WTC11 (cell line): ENCODE measurements around the gene EPM2A. TPM values are rescaled to one million over a fixed set of nuclear protein-coding genes. Genes with fewer than 3 reads are reported as not detected.

Experiments
- ATAC-seq: fragments of 200-7000 bp; cut with Tn5 transposase; 2 replicates; pipeline ENCODE4 v1.10.0; 2021; ENCODE audit warnings: mild to moderate bottlenecking, moderate library complexity
- CTCF ChIA-PET: fragments of 300-600 bp; sonication (Branson Sonifier 250); formaldehyde crosslinking; loops from one replicate; lab custom pipeline; 2021; ENCODE audit warnings: antibody characterized with exemption; lab: Charles Lee
- POLR2A ChIA-PET: fragments of 350-600 bp; sonication (Branson Sonifier 250); formaldehyde crosslinking; loops from one replicate; lab custom pipeline; 2021; ENCODE audit warnings: antibody characterized with exemption; lab: Charles Lee
- DNase-seq: peaks from one replicate; pipeline ENCODE4 v3.0.0; 2021; ENCODE audit warnings: low spot score
- H3K27ac Mint-ChIP-seq: 2 replicates; pipeline ENCODE4 v1.8.0; 2021; ENCODE audit warnings: mixed read lengths
- H3K27me3 Mint-ChIP-seq: 2 replicates; pipeline ENCODE4 v1.8.0; 2021; ENCODE audit warnings: low read depth, mild to moderate bottlenecking, moderate library complexity, mixed read lengths
- H3K36me3 Mint-ChIP-seq: 2 replicates; pipeline ENCODE4 v1.8.0; 2021; ENCODE audit warnings: mixed read lengths
- H3K4me1 Mint-ChIP-seq: 2 replicates; pipeline ENCODE4 v1.8.0; 2022; ENCODE audit warnings: mixed read lengths
- H3K4me3 Mint-ChIP-seq: 2 replicates; pipeline ENCODE4 v1.8.0; 2021; ENCODE audit warnings: mild to moderate bottlenecking, moderate library complexity, mixed read lengths
- H3K9me3 Mint-ChIP-seq: 2 replicates; pipeline ENCODE4 v1.8.0; 2021; ENCODE audit warnings: mixed read lengths
- ETV6 ChIP-seq: sonication (generic); formaldehyde crosslinking; IDR thresholded peaks from 2 replicates; pipeline ENCODE4 v1.8.1; 2022; ENCODE audit warnings: mild to moderate bottlenecking, missing genetic modification reagents
- NFE2L1 ChIP-seq: sonication (generic); formaldehyde crosslinking; IDR thresholded peaks from 2 replicates; pipeline ENCODE4 v1.8.1; 2023; ENCODE audit warnings: missing genetic modification reagents
- SMAD4 ChIP-seq: sonication (generic); formaldehyde crosslinking; IDR thresholded peaks from 2 replicates; pipeline ENCODE4 v1.8.0; 2022; ENCODE audit warnings: mild to moderate bottlenecking, missing genetic modification reagents
- SP1 ChIP-seq: sonication (generic); formaldehyde crosslinking; conservative IDR thresholded peaks from 2 replicates; pipeline ENCODE4 v1.8.1; 2022; ENCODE audit warnings: missing genetic modification reagents
- TCF7 ChIP-seq: sonication (generic); formaldehyde crosslinking; IDR thresholded peaks from 2 replicates; pipeline ENCODE4 v1.8.0; 2022; ENCODE audit warnings: mild to moderate bottlenecking, low read depth, missing genetic modification reagents, moderate library complexity
- ZNF396 ChIP-seq: fragments of 250-450 bp; sonication (Bioruptor Pico); IDR thresholded peaks from 2 replicates; pipeline ENCODE4 v1.8.0; 2021; ENCODE audit warnings: mild to moderate bottlenecking, moderate library complexity, borderline replicate concordance
- ZNF416 ChIP-seq: fragments of 250-450 bp; sonication (Bioruptor Pico); IDR thresholded peaks from 2 replicates; pipeline ENCODE4 v1.9.0; 2021; ENCODE audit warnings: mild to moderate bottlenecking, inconsistent platforms
- total RNA-seq: library from RNA; stranded (reverse); gene quantifications from 3 replicates; pipeline ENCODE4 v1.2.3, GENCODE V29; 2021
- TF ChIP-seq, protein P1 (sequence below): sonication (generic); formaldehyde crosslinking; IDR thresholded peaks from 2 replicates; pipeline ENCODE4 v1.8.1; 2022; ENCODE audit warnings: low read depth, missing genetic modification reagents, borderline replicate concordance
- TF ChIP-seq, protein P2 (sequence below): sonication (generic); formaldehyde crosslinking; IDR thresholded peaks from 2 replicates; pipeline ENCODE4 v1.8.0; 2022; ENCODE audit warnings: mild to moderate bottlenecking, missing genetic modification reagents
- TF ChIP-seq, protein P3 (sequence below): sonication (generic); formaldehyde crosslinking; IDR thresholded peaks from 2 replicates; pipeline ENCODE4 v1.8.1; 2022; ENCODE audit warnings: mild to moderate bottlenecking, missing genetic modification reagents, moderate library complexity, borderline replicate concordance
- TF ChIP-seq, protein P4 (sequence below): sonication (generic); formaldehyde crosslinking; IDR thresholded peaks from 2 replicates; pipeline ENCODE4 v1.8.1; 2022; ENCODE audit warnings: mild to moderate bottlenecking, moderate library complexity, missing genetic modification reagents
- TF ChIP-seq, protein P5 (sequence below): sonication (generic); formaldehyde crosslinking; IDR thresholded peaks from 2 replicates; pipeline ENCODE4 v1.8.1; 2023; ENCODE audit warnings: mild to moderate bottlenecking, missing genetic modification reagents, borderline replicate concordance
- TF ChIP-seq, protein P6 (sequence below): fragments of 250-450 bp; sonication (Bioruptor Pico); IDR thresholded peaks from 2 replicates; pipeline ENCODE4 v1.9.0; 2021; ENCODE audit warnings: mild to moderate bottlenecking, borderline replicate concordance
- TF ChIP-seq, protein P7 (sequence below): sonication (generic); formaldehyde crosslinking; conservative IDR thresholded peaks from 2 replicates; pipeline ENCODE4 v1.8.1; 2023; ENCODE audit warnings: mild to moderate bottlenecking, low read depth, missing genetic modification reagents, moderate library complexity

Gene EPM2A
- total RNA-seq, 1 experiment from 2014 or later: 5.3 TPM

DNA sequence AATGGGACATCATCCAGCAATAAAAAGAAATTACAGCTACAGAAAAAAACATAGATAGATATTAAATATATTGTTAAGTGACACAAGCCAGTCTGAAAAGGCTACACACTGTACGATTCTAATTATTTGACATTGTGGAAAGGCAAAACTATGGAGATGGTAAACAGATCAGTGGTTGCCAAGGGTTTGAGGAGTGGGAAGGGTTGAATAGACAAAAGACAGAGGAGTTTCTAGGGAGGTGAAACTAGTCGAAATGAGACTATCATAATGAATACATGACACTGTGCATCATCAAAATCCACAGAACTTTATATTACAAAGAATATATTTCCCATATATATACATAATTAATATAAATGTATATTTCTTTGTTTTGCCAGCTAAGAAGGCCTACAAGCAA lies 9.8 kb downstream of the EPM2A start:
- no peak for ATAC-seq
- CTCF ChIA-PET: no interaction called here
- no peak for DNase-seq
- TF ChIP-seq, protein P1, sequence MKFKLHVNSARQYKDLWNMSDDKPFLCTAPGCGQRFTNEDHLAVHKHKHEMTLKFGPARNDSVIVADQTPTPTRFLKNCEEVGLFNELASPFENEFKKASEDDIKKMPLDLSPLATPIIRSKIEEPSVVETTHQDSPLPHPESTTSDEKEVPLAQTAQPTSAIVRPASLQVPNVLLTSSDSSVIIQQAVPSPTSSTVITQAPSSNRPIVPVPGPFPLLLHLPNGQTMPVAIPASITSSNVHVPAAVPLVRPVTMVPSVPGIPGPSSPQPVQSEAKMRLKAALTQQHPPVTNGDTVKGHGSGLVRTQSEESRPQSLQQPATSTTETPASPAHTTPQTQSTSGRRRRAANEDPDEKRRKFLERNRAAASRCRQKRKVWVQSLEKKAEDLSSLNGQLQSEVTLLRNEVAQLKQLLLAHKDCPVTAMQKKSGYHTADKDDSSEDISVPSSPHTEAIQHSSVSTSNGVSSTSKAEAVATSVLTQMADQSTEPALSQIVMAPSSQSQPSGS (CRISPR knock-in tag): no peak
- TF ChIP-seq SMAD4 (CRISPR knock-in tag): no peak
- no peak for TF ChIP-seq SP1
- TF ChIP-seq ETV6 (CRISPR knock-in tag): no peak
- TF ChIP-seq, protein P2, sequence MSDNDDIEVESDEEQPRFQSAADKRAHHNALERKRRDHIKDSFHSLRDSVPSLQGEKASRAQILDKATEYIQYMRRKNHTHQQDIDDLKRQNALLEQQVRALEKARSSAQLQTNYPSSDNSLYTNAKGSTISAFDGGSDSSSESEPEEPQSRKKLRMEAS (CRISPR knock-in tag): no peak
- TF ChIP-seq, protein P3, sequence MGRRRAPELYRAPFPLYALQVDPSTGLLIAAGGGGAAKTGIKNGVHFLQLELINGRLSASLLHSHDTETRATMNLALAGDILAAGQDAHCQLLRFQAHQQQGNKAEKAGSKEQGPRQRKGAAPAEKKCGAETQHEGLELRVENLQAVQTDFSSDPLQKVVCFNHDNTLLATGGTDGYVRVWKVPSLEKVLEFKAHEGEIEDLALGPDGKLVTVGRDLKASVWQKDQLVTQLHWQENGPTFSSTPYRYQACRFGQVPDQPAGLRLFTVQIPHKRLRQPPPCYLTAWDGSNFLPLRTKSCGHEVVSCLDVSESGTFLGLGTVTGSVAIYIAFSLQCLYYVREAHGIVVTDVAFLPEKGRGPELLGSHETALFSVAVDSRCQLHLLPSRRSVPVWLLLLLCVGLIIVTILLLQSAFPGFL (CRISPR knock-in tag): no peak
- TF ChIP-seq, protein P4, sequence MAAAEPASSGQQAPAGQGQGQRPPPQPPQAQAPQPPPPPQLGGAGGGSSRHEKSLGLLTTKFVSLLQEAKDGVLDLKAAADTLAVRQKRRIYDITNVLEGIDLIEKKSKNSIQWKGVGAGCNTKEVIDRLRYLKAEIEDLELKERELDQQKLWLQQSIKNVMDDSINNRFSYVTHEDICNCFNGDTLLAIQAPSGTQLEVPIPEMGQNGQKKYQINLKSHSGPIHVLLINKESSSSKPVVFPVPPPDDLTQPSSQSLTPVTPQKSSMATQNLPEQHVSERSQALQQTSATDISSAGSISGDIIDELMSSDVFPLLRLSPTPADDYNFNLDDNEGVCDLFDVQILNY (CRISPR knock-in tag): no peak
- TF ChIP-seq, protein P5, sequence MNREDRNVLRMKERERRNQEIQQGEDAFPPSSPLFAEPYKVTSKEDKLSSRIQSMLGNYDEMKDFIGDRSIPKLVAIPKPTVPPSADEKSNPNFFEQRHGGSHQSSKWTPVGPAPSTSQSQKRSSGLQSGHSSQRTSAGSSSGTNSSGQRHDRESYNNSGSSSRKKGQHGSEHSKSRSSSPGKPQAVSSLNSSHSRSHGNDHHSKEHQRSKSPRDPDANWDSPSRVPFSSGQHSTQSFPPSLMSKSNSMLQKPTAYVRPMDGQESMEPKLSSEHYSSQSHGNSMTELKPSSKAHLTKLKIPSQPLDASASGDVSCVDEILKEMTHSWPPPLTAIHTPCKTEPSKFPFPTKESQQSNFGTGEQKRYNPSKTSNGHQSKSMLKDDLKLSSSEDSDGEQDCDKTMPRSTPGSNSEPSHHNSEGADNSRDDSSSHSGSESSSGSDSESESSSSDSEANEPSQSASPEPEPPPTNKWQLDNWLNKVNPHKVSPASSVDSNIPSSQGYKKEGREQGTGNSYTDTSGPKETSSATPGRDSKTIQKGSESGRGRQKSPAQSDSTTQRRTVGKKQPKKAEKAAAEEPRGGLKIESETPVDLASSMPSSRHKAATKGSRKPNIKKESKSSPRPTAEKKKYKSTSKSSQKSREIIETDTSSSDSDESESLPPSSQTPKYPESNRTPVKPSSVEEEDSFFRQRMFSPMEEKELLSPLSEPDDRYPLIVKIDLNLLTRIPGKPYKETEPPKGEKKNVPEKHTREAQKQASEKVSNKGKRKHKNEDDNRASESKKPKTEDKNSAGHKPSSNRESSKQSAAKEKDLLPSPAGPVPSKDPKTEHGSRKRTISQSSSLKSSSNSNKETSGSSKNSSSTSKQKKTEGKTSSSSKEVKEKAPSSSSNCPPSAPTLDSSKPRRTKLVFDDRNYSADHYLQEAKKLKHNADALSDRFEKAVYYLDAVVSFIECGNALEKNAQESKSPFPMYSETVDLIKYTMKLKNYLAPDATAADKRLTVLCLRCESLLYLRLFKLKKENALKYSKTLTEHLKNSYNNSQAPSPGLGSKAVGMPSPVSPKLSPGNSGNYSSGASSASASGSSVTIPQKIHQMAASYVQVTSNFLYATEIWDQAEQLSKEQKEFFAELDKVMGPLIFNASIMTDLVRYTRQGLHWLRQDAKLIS (CRISPR knock-in tag): no peak
- TF ChIP-seq, protein P6, sequence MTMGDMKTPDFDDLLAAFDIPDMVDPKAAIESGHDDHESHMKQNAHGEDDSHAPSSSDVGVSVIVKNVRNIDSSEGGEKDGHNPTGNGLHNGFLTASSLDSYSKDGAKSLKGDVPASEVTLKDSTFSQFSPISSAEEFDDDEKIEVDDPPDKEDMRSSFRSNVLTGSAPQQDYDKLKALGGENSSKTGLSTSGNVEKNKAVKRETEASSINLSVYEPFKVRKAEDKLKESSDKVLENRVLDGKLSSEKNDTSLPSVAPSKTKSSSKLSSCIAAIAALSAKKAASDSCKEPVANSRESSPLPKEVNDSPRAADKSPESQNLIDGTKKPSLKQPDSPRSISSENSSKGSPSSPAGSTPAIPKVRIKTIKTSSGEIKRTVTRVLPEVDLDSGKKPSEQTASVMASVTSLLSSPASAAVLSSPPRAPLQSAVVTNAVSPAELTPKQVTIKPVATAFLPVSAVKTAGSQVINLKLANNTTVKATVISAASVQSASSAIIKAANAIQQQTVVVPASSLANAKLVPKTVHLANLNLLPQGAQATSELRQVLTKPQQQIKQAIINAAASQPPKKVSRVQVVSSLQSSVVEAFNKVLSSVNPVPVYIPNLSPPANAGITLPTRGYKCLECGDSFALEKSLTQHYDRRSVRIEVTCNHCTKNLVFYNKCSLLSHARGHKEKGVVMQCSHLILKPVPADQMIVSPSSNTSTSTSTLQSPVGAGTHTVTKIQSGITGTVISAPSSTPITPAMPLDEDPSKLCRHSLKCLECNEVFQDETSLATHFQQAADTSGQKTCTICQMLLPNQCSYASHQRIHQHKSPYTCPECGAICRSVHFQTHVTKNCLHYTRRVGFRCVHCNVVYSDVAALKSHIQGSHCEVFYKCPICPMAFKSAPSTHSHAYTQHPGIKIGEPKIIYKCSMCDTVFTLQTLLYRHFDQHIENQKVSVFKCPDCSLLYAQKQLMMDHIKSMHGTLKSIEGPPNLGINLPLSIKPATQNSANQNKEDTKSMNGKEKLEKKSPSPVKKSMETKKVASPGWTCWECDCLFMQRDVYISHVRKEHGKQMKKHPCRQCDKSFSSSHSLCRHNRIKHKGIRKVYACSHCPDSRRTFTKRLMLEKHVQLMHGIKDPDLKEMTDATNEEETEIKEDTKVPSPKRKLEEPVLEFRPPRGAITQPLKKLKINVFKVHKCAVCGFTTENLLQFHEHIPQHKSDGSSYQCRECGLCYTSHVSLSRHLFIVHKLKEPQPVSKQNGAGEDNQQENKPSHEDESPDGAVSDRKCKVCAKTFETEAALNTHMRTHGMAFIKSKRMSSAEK: no peak
- TF ChIP-seq, protein P7, sequence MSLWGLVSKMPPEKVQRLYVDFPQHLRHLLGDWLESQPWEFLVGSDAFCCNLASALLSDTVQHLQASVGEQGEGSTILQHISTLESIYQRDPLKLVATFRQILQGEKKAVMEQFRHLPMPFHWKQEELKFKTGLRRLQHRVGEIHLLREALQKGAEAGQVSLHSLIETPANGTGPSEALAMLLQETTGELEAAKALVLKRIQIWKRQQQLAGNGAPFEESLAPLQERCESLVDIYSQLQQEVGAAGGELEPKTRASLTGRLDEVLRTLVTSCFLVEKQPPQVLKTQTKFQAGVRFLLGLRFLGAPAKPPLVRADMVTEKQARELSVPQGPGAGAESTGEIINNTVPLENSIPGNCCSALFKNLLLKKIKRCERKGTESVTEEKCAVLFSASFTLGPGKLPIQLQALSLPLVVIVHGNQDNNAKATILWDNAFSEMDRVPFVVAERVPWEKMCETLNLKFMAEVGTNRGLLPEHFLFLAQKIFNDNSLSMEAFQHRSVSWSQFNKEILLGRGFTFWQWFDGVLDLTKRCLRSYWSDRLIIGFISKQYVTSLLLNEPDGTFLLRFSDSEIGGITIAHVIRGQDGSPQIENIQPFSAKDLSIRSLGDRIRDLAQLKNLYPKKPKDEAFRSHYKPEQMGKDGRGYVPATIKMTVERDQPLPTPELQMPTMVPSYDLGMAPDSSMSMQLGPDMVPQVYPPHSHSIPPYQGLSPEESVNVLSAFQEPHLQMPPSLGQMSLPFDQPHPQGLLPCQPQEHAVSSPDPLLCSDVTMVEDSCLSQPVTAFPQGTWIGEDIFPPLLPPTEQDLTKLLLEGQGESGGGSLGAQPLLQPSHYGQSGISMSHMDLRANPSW (CRISPR knock-in tag): no peak
- no peak for TF ChIP-seq ZNF416
- no peak for TF ChIP-seq ZNF396 (CRISPR knock-in tag)
- no peak for TF ChIP-seq NFE2L1 (CRISPR knock-in tag)
- no peak for TF ChIP-seq TCF7 (CRISPR knock-in tag)
- Mint-ChIP-seq H3K27ac (no peak overlapping the region), H3K9me3 (peaks cover 40% of the 10 kb centered on the region), H3K4me3 (no peak overlapping the region), H3K27me3 (no peaks in the 10 kb centered on the region; the same call in 1 of the 2 replicates), H3K4me1 (no peaks in the 10 kb centered on the region), H3K36me3 (peaks cover 27% of the 10 kb centered on the region)
- POLR2A ChIA-PET: no interaction called here
